HG03097 (cell line): Measurements from ENCODE around the gene MVB12A.

Source experiments
- ATAC-seq: cut with Tn5 transposase; IDR thresholded peaks from one replicate; pipeline ENCODE4 v1.9.1; 2021; ENCODE audit not compliant: unreplicated experiment, low FRiP score

The MVB12A gene

DNA sequence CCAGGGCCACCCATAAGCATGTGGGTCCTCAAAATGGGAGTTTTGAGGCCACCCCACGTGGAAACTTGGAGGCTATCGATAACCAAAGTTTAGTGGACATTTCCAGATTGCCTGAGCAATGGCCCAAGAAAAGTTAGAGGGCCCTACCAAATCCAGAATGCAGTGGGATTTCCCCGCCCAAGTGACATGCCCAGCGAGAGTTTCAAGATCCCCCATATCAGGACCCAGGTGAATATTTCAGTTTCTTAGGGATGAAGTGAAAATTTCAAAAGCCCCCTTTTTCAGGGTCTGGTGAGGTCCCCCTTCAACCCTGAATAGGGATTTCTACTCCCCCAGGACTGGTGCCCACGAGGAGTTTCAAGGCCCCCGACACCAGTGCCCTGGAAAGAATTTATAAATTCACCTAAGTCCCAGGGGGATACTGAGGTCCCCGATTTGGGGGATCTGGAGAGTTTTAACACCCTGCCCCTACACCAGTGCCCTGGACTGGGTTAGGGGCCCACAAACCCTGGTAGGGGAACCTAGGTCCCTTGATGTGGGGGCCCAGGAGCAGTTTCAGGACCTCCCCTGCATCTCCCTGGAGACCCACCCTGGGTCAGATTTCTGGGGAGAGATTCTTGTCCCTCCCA, 15.1 kb upstream of the MVB12A start:
- no peak for ATAC-seq

DNA sequence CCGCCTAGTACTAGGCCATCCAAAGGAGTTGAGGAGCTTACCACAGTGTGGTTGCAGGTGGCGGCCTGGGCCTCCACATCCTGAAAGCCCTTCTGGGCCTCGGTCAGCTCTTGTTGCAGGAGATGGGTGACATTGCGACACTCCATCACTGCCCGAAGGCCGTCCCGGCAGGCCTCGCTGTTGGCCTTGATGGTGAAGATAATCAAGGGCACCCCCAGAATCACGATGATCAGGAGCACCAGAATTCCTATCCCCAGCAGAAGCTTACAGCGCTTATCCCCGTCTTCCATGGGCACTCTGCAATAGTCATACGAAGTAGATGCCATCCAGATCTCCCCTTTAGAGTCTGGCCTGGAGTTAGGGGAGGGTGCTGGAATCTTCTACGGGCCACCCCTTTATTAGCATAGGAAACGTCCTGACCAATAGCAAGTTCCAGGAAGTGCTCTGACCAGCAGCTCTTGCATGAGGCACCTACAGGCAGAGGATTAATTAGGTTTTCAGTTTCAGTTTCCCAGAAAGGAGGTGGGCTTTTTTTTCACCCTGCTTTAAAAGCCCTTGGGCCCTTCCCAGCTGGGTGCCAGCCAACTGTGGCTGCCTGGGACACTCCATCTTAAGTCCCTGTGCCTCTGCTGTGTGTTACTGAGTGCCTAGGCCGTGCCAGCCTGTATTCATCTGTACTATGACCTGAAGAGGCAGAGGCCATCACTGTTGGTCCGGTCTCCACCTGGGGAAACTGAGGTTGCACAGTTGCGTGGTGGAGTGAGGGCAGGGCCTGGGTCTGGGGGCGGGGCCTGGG, 14.4 kb upstream of the MVB12A start, which contains the start of gene BST2:
TSS of gene BST2 (minus strand) at position 381 of the 796 bp plus-strand sequence. CDS start at position 326, 55 bp downstream.
- peak; percentile 58 for ATAC-seq

DNA sequence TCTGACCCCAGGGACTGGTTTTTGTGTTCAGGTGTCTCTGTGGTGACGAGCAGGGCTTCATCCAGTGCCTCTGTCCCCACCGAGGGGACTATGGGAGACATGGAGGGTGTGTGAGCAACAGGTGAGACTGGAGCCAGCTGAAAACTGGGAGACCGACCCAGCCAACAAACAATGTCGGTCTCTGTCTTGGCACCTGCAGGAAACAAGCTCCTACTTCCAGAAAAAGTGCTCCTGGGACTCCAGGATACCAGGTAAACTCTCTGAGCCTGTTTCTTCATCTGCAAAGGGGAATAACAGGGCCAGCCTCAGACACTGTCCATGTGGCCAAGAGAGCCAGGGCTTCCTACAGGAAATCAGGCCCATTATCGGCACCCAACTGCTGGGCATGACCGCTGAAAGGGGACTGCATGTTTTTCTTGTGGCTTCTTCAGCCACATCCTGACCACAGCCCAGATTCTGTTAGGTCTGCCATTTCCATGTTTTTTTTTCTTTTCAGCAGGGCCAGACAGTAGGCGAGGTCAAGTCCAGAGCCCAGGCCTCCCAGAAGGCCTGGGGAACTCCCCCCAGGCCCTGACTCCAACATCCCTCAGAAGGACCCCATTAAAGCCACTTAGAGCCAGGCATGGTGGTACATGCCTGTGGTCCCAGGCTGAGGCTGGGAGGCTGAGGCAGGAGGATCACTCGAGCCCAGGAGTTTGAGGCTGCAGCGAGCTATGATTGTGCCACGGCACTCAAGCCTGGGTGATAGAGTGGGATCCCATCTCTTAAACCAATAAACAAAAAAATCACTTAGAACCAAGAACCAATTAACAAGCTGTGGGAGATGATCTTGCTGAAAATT, 13.6 kb upstream of the MVB12A start:
- no peak for ATAC-seq

DNA sequence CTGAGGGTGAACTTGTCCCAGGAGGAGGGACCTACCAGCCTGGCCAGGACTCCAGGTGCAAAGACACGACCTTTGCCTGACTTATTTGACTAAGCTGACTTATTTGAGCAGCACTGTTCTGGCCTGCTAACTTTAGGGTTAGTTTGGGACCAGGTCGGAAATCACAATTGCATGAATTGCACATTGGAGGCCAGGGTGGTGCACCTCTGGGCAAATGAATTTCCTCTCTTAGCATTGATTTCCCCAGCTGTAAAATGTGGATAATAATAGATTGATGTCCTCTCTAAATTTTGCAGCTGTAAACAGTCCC, 13.0 kb upstream of the MVB12A start:
- ATAC-seq, result no peak

DNA sequence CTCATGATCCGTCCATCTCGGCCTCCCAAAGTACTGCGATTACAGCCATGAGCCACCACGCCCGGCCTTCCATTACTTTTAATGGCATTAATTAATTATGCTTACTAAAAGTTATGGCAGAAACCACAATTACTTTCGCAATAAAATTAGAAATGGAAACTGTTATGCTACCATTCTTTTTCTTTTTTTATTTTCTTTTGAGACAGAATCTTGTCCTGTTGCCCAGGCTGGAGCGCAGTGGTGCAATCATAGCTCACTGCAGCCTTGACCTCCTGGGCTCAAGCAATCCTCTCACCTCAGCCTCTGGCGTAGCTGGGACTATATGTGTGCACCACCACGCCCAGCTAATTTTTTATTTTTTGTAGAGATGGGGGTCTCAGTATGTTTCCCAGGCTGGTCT, 9.9 kb upstream of the MVB12A start:
- ATAC-seq, result no peak

DNA sequence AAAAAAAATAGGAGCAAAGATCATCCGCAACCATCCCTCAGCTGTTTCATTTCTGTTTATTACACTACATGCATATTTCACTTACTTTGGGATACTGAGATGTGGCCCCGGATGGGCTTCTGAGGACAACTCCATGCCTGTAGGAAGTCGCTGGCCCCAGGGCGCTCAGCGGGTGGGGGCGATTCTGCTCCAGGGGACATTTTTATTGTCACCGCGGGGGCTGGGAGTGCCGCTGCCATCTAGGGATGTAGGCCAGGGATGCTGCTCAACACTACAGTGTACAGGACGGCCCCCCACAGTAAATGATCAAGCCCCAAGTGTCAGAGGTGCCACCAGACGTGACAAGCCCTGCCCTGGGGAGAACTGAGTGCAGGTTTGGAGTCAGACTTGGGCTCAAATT, 8.0 kb upstream of the MVB12A start:
- ATAC-seq, result no peak

DNA sequence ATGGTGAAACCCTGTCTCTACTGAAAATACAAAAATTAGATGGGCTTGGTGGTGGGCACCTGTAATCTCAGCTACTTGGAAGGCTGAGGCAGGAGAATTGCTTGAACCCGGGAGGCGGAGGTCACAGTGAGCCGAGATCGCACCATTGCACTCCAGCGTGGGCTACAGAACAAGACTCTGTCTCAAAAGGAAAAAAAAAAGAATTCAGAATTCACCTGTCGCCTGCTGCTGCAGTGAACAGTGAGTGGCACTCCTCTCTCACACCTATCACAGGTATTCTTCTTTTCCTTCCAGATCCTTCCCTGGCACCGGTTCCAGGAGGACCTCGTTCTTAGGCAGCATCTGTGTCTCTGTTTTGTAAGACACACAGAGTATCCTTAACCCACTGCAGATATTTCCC, 5.8 kb upstream of the MVB12A start:
- ATAC-seq, result no peak

DNA sequence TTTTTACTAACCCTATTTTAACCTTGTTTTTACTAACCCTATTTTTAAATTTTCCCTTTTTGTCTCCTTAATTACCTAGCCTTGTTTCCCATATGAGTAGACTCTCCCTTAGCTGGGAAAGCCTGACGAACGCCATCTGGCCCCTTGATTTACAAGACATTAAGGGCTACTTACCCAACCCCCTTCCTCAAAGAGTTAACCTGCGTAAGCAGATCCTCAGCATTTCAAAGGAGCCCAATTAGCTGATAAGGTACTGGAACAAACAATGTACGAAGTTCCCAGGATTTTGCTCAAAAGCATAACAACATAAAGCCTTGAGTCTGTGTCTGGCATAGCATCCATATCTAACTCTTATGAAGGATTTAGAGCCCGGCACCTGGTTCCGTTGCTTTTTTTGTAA, 4.7 kb upstream of the MVB12A start:
- no peak for ATAC-seq

DNA sequence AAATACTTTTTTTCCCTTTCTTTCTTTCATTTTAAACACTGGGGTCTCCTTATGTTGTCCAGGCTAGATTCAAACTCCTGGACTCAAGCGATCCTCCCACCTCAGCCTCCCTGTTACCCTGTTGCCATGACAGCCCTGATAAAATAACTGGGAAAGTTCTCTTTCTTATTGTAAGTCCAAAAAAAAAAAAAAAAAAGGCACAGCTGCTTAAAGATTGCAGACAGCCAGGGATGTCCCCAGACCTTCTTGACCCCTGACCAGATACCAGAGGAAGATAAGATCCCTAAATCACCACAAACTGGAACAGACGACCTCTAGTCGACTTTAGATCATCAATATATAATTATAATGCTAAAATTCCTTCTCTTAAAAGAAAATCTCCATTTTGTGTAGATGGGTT, 1.1 kb upstream of the MVB12A start:
- ATAC-seq, result no peak

DNA sequence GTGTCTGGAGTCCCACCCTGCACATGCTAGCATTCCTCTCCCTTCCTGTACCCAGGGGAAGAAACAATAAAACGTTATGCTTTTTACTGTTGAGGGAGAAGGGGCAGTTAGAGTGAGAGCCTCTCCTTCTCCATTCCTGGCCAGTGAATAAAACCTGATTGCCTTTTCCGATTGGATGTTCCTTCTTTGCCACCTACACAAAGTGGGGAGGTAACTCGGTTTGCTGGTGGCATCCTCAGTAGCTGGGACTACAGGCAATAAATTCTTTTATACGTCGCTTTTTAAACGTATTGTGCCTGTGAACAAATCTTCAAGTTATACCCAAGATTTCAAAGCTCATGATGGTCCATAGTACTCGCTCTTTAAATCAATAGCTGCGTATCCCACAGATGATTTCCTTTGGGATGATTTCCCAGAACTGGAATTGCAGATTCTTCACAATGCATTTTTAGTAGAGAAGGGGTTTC, 660 bp upstream of the MVB12A start:
- ATAC-seq, result no peak

DNA sequence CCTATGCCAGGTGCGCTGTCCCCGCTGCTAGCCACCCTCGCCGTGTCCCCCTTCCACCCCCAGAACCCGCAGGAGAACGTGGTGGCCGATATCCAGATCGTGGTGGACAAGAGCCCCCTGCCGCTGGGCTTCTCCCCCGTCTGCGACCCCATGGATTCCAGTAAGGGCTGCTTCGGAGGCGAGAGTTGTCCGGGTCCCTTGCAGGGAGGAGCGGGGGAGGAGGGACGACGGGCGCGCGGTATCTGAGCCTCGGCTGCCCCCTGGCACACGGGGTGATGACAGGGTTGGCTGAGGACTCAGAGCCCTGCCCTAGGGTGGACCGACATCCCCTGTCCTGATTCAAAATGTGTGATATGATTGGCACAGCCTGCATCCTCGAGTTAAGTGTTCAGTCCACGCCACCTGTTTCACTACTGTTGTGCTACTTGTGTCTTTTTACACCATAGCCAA, 653 bp downstream of the MVB12A start:
- ATAC-seq, result peak; percentile 23

DNA sequence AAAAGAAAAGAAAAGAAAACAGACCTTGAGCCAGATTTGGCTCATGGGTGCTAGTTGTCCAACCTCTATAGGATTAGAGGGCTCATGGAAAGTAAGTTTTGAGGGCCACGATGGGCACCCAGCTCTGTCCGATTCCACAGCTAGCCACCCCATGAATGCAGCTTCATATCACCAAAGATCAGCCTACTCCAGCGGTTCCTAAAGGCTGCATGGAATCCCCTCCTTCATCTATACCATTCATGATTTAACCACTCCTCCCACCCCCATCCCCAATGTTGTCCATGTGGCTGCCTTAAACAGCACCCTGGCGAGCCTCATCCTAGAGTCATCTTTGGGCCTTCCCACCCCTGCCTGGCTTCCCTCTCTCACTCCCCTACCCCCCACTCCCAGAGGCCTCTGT, 2.1 kb downstream of the MVB12A start:
- no peak for ATAC-seq

DNA sequence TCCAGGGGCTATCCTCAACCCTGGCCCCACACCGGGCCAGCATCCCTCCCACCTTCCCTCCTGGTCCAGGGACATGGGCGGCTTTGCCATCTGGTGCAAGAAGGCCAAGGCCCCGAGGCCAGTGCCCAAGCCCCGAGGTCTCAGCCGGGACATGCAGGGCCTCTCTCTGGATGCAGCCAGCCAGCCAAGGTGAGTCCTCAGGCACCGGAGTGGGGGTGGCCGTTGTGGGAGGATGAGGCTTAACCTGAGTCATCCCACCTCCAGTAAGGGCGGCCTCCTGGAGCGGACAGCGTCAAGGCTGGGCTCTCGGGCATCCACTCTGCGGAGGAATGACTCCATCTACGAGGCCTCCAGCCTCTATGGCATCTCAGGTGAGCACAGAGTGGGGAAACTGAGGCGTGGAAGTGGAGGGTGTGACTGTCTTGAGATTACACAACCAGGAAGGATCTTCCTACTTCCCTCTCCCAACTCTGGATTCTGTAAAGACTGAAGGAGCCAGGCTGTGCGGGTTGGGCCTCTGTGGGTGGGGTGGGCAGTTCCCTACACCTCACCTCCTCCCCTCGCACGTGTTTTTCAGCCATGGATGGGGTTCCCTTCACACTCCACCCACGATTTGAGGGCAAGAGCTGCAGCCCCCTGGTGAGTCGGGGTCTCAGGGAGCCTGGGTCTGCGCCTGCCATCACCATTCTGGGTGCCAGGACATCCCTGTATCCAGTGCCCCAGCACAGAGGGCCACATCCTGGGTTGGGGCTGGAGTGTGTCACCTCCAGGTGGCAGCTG, 3.8 kb downstream of the MVB12A start:
- ATAC-seq, result no peak

DNA sequence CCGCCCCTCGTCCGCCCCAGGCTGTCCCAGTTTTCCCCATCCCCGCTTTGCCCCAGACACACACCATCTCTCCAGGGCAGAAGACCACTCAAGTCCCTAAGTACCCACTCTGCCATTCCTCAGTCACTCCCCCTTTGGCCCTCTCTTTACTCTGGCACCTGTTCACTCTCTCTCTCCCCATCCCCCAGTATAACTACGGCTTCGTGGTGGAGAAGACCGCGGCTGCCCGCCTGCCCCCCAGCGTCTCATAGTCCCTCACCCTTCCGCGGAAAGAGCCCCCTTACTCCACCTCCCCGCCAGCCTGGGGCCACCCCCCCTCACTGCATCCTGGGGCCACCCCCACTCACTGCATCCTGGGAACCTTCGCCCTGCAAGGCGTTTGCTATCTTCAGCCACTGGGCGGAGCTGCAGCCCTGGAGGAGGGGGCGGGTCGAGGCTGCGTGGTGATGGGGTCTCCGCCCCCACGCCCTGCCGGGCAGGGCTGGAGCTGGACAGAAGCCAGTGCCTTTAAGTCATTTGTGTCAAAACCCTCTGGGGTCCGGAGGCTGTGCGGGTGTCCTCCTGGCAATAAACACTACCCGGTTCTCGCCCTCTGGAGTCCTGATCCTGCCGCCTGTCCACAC, 5.0 kb downstream of the MVB12A start:
- ATAC-seq, result no peak

DNA sequence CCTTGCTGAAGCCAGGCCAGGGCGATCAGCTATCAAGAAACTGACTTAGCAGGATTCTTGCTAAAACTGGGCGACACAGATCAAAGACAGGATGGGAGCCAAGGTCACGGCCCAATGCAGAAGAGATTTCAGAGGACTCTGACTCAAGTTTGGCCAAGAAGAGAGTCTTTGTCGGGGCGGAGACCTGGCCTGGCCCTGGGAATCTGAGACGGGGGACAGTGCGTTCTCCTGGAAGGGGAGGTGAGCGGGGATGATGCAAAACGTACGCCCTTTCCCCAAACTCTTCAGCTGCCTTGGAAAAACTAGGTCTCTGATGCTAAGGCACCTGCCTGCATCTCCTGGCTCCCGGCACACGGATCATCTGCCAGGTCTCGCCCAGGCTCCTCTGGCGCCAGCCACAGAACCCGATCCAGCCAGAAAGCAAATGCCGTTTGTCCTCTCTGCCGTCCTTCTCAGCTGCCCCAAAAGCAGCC, 9.8 kb downstream of the MVB12A start:
- no peak for ATAC-seq

DNA sequence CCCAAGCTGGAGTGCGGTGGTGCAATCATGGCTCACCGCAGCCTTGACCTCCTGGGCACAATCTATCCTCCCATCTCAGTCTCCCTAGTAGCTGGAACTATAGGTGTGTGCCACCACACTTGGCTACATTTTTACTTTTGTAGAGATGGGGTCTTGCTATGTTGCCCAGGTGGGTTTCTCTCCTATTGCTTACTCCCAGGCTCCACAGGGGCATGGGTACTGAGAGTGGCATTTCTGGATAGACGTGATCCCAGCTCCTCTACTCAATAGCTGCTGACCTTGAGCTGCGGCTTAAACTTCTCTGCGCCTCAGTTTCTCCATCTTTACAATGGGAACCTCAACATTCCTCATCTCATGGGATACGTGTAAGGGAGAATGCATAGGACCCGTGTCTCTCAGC, 11.6 kb downstream of the MVB12A start:
- no peak for ATAC-seq

DNA sequence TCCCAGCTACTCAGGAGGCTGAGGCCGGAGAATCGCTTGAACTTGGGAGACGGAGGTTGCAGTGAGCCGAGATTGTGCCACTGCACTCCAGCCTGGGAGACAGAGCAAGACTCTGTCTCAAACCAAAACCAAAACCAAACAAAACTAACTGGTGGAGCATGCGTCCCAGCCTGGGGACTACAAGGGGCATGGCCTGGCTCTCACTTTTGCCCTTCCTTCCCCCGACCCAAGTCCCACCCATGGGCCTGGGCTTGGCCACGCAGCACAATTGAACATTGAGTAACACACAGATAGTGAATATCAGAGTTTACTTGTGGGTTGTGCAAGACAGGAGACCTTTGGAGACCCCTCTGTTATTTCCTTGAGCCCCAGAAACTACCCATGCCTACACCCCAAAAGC, 15.4 kb downstream of the MVB12A start:
- ATAC-seq, result no peak

DNA sequence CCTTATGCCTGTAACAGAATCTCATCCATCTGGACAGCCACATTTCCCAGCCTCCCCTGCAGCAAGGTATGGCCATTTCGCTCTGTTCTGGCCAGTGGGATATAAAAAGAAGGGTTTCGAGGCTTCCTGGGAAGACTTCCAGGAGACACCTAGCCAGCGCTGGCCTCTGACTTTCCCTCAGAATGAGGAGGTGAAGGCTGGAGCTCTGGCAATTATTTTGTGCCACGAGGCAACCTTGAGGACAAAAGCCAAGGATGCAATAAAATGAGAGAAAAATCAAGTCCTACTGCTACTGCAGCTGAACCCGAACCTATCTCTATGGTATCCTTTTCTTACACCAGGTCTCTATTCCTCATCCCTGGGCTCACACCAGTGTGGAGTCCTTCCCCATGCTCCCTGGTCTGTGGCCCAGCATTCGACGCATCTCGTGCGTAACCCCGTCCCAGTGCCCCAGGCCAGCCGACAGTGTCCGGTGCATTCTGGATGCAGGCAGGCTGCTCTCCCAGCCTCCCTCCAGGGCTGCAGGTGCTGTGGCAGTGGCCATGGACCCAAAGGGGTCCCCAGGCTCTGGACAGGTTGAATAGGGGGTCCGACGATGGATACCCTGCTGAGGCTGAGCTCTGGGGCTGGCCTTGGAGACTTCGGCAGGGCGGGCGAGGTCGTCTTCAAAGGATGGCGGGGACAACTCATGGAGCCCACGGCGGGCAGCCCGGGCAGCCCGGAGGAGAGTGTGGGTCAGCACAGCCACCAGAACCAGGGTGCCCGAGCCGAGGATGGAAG, 16.4 kb downstream of the MVB12A start:
- ATAC-seq, result no peak

DNA sequence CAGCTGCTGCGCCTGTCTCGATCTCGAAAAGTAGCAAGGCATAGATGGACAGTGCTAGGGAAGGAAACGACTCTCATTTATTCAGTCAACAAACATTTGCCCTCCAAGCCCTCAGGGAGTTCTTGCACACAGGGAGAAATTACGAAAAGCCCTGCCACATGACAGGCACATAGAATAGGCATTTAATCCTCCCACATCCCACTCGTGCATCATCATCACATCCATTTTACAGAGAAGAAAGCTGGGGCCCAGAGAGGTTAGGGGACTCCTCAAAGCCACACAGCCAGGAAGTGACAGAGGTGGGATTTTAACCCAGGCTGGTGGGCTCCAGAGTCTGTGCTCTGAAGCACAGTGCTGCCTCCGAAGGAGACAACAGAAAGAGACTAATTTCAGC, 17.0 kb downstream of the MVB12A start:
- no peak for ATAC-seq
